ENCODE measurements around the gene CCSER2. TPM values are rescaled to one million over a fixed set of nuclear protein-coding genes. Genes with fewer than 3 reads are reported as not detected.

CCSER2 gene
- total RNA-seq, 8 experiments from 2014 or later: 11.2 to 49.0 (median 35.0) TPM

- H3K27ac ChIP-seq: peak overlapping the region; percentile 84 to 93
- 0 to 17% (median 0%) methylated on average over 1 to 4 of the region's 6 CpGs; no CpG with 5 or more reads in 1 of the 10 experiments for WGBS, 10 experiments
- ATAC-seq (replicated peaks in 6 of 8): peak; percentile 8 to 40 (median 29)
- peak overlapping the region; percentile 59 to 99 (median 78) for H3K4me3 ChIP-seq
- peaks cover 31 to 34% of the 10 kb centered on the region in 2 donors for H3K4me1 ChIP-seq (replicated peaks in 1 of 2)
- in situ Hi-C loops (cut with MboI; ENCODE audit: low pct_unique_long_range_greater_than_20kb in 2 of 9, low sequenced_read_pairs in 9 of 9, unreplicated experiment in 9 of 9): no loop called here
Measured at GRCh38 chr10:84329196-84329611, 815 bp downstream of the CCSER2 start.

- Histone ChIP-seq H3K27ac (no peak overlapping the region), H3K4me3 (peak overlapping the region; percentile 59 to 99 (median 78)), H3K4me1 (replicated peaks in 1 of 2) (peaks cover 33 to 34% of the 10 kb centered on the region in 2 donors)
- no peak for ATAC-seq (replicated peaks in 6 of 8)
- WGBS, 10 experiments: 69 to 100% (median 84%) methylated on average over 2 to 7 of the region's 7 CpGs
- in situ Hi-C loops (cut with MboI; ENCODE audit: low pct_unique_long_range_greater_than_20kb in 2 of 9, low sequenced_read_pairs in 9 of 9, unreplicated experiment in 9 of 9): no loop called here
Measured at GRCh38 chr10:84329986-84330651, 1.7 kb downstream of the CCSER2 start.

- WGBS, 10 experiments: 78 to 100% (median 100%) methylated on average over 1 to 2 of the region's 2 CpGs; no CpG with 5 or more reads in 5 of the 10 experiments
- no peak for ATAC-seq (replicated peaks in 6 of 8)
Measured at GRCh38 chr10:84331091-84331490, 2.7 kb downstream of the CCSER2 start.

GRCh38 chr10:84333864-84334451, 5.6 kb downstream of the CCSER2 start:
- ATAC-seq (replicated peaks in 6 of 8): peak in 3 of 8 experiments; percentile 16 to 40 (median 18)
- Histone ChIP-seq H3K4me3 (no peak overlapping the region), H3K27ac (no peak overlapping the region), H3K4me1 (replicated peaks in 1 of 2) (peaks cover 28 to 36% of the 10 kb centered on the region in 2 donors)
- in situ Hi-C loops (cut with MboI; ENCODE audit: low pct_unique_long_range_greater_than_20kb in 2 of 9, low sequenced_read_pairs in 9 of 9, unreplicated experiment in 9 of 9): no loop called here
- WGBS, 10 experiments: 40 to 100% (median 80%) methylated on average over 1 to 2 of the region's 2 CpGs; no CpG with 5 or more reads in 2 of the 10 experiments

More at GRCh38 chr10:84331091-84331490, 2.7 kb downstream of the CCSER2 start:
- Histone ChIP-seq H3K4me1 (replicated peaks in 1 of 2) (peaks cover 36 to 38% of the 10 kb centered on the region in 2 donors), H3K27ac (no peak overlapping the region), H3K4me3 (no peak overlapping the region)
- in situ Hi-C loops (cut with MboI; ENCODE audit: low pct_unique_long_range_greater_than_20kb in 2 of 9, low sequenced_read_pairs in 9 of 9, unreplicated experiment in 9 of 9): no loop called here

DNA sequence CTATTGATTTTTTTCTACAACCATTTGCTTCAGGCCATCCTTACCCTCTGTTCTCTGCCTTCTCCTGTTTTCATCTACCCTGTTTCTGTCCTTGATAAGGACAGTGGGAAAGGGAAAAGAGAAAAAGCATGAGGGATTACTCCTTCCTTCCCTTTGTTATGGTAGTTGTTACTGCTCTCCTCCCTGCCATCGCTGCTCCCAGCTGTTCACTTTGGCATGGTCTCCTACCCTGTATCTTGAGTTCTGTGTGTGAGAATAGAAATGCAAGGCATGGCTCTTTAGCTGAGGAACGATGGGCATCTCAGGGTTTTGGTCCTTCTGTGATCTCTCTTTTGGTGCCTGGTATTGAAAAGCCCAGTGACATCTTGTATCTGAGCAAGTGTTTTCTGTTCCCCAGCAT, 6.4 kb downstream of the CCSER2 start:
- in situ Hi-C loops (cut with MboI; ENCODE audit: low pct_unique_long_range_greater_than_20kb in 2 of 9, low sequenced_read_pairs in 9 of 9, unreplicated experiment in 9 of 9): no loop called here
- Histone ChIP-seq H3K27ac (no peak overlapping the region), H3K4me1 (replicated peaks in 1 of 2) (peaks cover 28 to 34% of the 10 kb centered on the region in 2 donors), H3K4me3 (no peak overlapping the region)
- whole genome bisulfite sequencing, 10 experiments: 40 to 87% (median 63%) methylated on average over 1 to 2 of the region's 2 CpGs; no CpG with 5 or more reads in 4 of the 10 experiments
- ATAC-seq (replicated peaks in 6 of 8): no peak

DNA sequence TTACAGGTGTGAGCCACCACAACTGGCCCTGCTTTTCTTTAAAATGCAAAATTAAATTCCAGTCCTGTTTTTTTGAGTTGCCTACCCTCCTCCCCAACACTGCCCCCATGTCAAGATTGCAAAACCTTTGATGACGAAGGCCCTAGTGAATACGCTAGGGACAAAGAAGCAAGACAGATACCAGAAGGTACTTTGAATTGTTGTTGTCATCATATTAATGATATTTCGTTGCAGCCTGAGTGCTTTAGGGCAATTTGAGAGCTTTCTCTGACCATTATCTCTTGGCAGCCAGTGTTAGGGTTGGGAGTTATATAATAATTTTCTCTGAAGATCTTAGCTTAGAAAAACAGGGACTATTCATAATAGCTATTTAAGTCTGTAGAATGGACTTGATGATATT, 7.1 kb downstream of the CCSER2 start:
- Histone ChIP-seq H3K4me3 (no peak overlapping the region), H3K4me1 (replicated peaks in 1 of 2) (peaks cover 23 to 27% of the 10 kb centered on the region in 2 donors)

DNA sequence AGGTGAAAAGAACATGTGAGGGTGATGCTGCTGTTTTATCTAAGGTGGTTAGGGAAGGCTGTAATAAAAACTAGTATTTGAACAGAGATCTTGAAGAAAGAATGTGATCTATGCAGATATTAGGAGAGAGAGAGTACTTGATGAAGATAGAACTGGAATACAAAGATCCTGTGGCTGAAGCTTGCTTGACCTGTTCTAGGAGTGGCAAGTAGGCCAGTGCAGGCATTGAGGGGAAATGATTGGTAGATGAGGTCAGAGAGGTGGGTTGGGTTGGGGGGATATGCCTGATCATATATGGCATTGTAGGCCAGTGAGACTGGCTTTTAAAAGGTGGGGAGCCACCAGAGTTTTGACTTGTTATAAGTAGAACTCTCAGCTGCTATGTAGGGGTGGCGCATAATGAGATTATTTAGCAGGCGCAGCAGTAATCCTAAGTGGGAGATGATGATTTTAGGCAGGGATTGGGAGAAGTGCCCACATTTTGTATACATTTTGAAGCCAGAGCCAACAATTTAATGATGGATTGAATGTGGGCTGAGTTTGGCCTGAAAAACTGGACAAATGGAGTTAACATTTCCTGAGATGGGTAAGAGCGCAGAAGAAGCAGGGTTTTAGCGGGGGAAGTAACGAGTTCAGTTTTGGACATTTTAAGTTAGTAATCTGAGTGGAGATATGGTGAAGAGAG, 8.2 kb downstream of the CCSER2 start:
- H3K27ac ChIP-seq: no peak overlapping the region
- no peak for ATAC-seq (replicated peaks in 6 of 8)
- 74 to 100% (median 91%) methylated on average over 2 to 5 of the region's 5 CpGs; no CpG with 5 or more reads in 3 of the 10 experiments for WGBS, 10 experiments
- peaks cover 13 to 16% of the 10 kb centered on the region in 2 donors for H3K4me1 ChIP-seq (replicated peaks in 1 of 2)
- in situ Hi-C loops (cut with MboI; ENCODE audit: low pct_unique_long_range_greater_than_20kb in 2 of 9, low sequenced_read_pairs in 9 of 9, unreplicated experiment in 9 of 9): no loop called here
- H3K4me3 ChIP-seq: no peak overlapping the region

More for the DNA sequence above, 7.1 kb downstream of the CCSER2 start:
- in situ Hi-C loops (cut with MboI; ENCODE audit: low pct_unique_long_range_greater_than_20kb in 2 of 9, low sequenced_read_pairs in 9 of 9, unreplicated experiment in 9 of 9): no loop called here
- 60 to 100% (median 90%) methylated on average over 1 to 3 of the region's 3 CpGs for WGBS, 10 experiments
- H3K27ac ChIP-seq: no peak overlapping the region
- no peak for ATAC-seq (replicated peaks in 6 of 8)

GRCh38 chr10:84337199-84337598, 8.8 kb downstream of the CCSER2 start:
- in situ Hi-C loops (cut with MboI; ENCODE audit: low pct_unique_long_range_greater_than_20kb in 2 of 9, low sequenced_read_pairs in 9 of 9, unreplicated experiment in 9 of 9): no loop called here
- Histone ChIP-seq H3K4me3 (no peak overlapping the region), H3K27ac (no peak overlapping the region), H3K4me1 (replicated peaks in 1 of 2) (peaks cover 13 to 15% of the 10 kb centered on the region in 2 donors)
- ATAC-seq (replicated peaks in 6 of 8): peak in 1 of 8 experiments; percentile 41
- 17 to 100% (median 90%) methylated on average over 1 to 3 of the region's 3 CpGs for WGBS, 10 experiments

- no peak for ATAC-seq (replicated peaks in 6 of 8)
- in situ Hi-C loops (cut with MboI; ENCODE audit: low pct_unique_long_range_greater_than_20kb in 2 of 9, low sequenced_read_pairs in 9 of 9, unreplicated experiment in 9 of 9): no loop called here
- H3K27ac ChIP-seq: no peak overlapping the region
- H3K4me1 ChIP-seq (replicated peaks in 1 of 2): peaks cover 6 to 7% of the 10 kb centered on the region in 2 donors
- 60 to 100% (median 100%) methylated on average over 1 of the region's 1 CpG; no CpG with 5 or more reads in 2 of the 10 experiments for WGBS, 10 experiments
- H3K4me3 ChIP-seq: no peak overlapping the region
Measured at GRCh38 chr10:84339025-84339424, 10.6 kb downstream of the CCSER2 start.

- 83 to 100% (median 95%) methylated on average over 1 to 3 of the region's 3 CpGs; no CpG with 5 or more reads in 1 of the 10 experiments for WGBS, 10 experiments
- in situ Hi-C loops (cut with MboI; ENCODE audit: low pct_unique_long_range_greater_than_20kb in 2 of 9, low sequenced_read_pairs in 9 of 9, unreplicated experiment in 9 of 9): no loop called here
- ATAC-seq (replicated peaks in 6 of 8): no peak
- H3K4me1 ChIP-seq (replicated peaks in 1 of 2): peaks cover 3 to 6% of the 10 kb centered on the region in 2 donors
- no peak overlapping the region for H3K4me3 ChIP-seq
- no peak overlapping the region for H3K27ac ChIP-seq
Measured at GRCh38 chr10:84340187-84340586, 11.8 kb downstream of the CCSER2 start.

GRCh38 chr10:84340632-84341537, 12.5 kb downstream of the CCSER2 start:
- in situ Hi-C loops (cut with MboI; ENCODE audit: low pct_unique_long_range_greater_than_20kb in 2 of 9, low sequenced_read_pairs in 9 of 9, unreplicated experiment in 9 of 9): no loop called here
- no peak overlapping the region for H3K4me3 ChIP-seq
- H3K4me1 ChIP-seq (replicated peaks in 1 of 2): peaks cover 0 to 5% of the 10 kb centered on the region in 2 donors
- no peak for ATAC-seq (replicated peaks in 6 of 8)
- H3K27ac ChIP-seq: no peak overlapping the region
- 75 to 97% (median 95%) methylated on average over 3 to 7 of the region's 9 CpGs; no CpG with 5 or more reads in 1 of the 10 experiments for WGBS, 10 experiments

DNA sequence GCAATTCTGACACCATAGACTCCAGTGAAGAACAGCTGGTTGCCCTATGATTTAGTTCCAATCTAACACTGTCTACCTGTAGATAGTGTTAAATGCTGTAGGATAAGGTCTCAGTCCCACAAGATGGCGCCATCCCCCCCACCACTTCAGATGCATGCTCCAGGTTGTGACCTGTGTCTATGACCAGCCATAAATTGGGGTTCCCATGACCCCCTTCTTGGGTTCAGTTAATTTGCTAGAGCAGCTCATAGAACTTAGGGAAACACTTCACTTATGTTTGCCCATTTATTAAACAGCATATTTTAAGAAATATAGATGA, 13.1 kb downstream of the CCSER2 start:
- 83% methylated on average over 1 of the region's 1 CpG; no CpG with 5 or more reads in 9 of the 10 experiments for WGBS, 10 experiments

More for the DNA sequence above, 13.1 kb downstream of the CCSER2 start:
- ATAC-seq (replicated peaks in 6 of 8): no peak
- in situ Hi-C loops (cut with MboI; ENCODE audit: low pct_unique_long_range_greater_than_20kb in 2 of 9, low sequenced_read_pairs in 9 of 9, unreplicated experiment in 9 of 9): no loop called here
- Histone ChIP-seq H3K4me3 (no peak overlapping the region), H3K27ac (no peak overlapping the region), H3K4me1 (replicated peaks in 1 of 2) (peaks cover 0 to 2% of the 10 kb centered on the region in 2 donors)
